T-helper 1 cell treated with Interleukin-12 subunit alpha and Interleukin-12 subunit beta and Interleukin-4 antibody, amounts not matched to agents 30 ng/mL and 1 ng/mL, for 36 hours (primary cell): Measurements from ENCODE around the gene AGAP1. TPM values are rescaled to one million over a fixed set of nuclear protein-coding genes. Genes with fewer than 3 reads are reported as not detected.

Experiments
- intact Hi-C: fragments of 100-400 bp; cut with micrococcal nuclease; formaldehyde crosslinking; loops from one replicate; pipeline ENCODE4 v1.15.1; 2024
- total RNA-seq: library from RNA; stranded (reverse); gene quantifications from 2 replicates; pipeline ENCODE4 v1.2.3, GENCODE V29; 2022

The AGAP1 gene
- total RNA-seq, 1 donor from 2014 or later: 2.7 TPM

DNA sequence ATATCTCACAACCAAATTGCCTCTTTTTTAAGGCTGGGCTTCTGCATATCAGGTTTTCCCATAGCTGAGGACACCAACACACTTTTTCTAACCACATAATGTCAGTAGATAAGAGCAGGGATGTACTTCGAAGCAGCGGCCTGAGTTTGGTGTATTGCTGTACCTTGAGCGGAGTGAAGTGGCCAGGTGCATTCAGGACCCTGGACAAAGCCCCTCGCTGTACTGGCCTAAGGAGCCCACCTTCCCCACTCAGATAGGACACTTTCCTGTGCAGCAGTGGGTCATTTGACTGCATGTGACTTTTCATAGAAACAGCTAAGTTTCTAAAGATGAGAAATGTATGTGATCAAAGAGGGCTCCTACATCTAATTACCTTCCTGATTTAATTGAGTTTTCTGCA, 461.8 kb downstream of the AGAP1 start:
- intact Hi-C loops: no loop called here

DNA sequence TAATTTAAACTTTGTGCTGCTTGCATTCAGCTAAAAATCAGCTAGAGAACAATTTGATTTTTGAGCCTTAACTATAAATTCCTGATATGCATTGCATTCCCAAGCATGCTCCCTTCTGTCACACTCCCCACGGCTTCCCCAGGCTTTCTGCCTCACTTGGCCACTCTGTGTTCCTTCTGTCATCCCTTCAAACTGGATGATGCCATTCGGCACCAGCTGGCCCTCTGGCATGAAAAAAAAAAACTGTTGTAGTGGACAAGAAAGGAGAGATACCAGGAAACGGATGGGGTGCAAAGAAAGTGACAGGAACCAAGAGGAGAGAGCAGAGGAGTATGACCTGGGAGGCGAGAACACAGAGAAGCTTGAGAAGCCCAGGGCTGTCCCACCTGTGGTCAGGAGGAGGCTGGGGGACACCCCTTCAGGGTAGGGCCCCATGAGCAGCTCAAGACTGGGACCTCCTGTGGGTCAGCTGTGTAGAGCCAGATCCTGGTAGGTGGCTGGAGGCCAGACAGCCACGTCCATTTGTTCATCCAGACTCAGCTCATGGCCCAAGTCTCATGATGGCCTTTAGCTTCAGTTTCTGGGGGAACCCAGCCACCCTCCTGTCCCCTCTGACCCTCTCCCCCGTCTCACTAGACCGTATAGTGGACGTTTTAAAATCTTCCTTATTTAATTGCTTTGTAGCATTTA, 462.6 kb downstream of the AGAP1 start:
- intact Hi-C loops: no loop called here

DNA sequence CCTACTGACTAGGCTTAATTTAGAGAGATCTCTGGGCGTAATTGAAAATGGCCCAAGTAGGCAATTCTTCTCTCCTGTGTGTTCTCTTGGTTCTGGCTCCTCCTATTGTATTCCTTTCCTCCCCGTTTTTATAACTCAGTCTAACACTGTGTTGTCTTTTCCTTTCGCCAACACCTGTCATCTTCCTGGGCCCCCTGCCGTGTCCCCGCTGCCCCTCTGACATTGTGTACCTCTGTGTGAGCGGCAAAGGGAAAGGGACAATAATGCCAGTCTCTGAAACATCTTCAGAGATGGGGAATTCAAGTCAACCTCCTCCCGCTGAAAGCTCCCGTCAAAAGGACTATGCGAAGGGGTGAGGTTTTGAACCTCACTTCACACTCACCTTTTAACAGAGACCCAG, 463.4 kb downstream of the AGAP1 start:
- intact Hi-C loops: no loop called here

DNA sequence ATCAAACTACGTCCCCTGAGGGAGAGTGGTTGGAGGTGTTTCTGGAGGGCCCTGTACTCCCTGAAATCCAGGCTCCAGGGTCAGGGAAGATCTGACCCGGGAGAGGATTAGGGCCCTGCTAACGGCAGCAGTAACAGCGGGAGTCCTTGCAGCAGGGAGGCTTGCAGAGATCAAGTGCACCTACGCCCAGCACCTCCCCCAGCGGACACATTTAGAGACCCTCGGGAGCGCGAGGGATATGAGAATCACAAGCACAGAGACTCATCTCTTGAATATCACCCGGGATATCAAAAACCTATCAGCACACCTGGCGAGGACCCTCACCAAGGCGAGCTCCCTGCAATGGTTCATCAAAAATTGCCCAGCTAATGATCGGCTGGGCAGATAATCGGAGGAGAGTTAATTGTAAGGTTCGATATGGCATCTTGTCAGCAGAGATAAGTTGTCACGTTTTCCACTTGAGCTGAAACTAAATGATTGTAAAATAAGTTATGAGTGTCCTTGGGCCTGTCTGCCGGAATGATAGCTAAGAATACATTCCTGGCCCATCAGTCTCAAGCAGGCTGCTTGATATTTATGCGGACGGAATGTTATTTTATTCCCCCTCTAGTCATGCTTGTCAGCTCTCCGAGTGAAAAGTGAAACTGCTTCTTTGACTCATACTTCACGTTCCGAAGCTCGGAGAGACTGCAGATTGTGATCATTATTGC, 464.5 kb downstream of the AGAP1 start:
- intact Hi-C loops: no loop called here

DNA sequence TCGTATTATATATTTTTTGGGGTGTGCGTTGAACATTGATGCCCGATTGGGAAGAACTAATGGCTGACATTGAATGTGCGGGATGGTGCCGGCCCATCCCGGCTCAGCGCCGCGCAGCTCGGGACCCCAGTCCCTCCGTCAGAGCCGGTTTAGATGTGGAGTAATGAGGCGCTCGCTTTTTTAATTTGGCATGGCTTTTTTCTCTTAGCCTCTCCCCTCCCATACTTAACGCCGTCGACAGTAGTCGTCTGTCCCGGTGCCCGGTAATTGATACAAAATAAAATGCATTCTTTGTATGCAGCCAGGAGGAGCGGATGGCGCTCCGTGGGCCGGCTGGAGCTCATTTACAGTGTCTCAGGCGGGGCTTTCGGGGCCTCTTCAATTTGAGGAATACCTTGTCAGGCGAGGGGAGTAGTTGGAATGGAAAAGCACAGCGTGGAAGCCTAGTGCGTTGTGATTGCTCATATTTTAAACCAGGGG, 465.1 kb downstream of the AGAP1 start:
- intact Hi-C loops: no loop called here

DNA sequence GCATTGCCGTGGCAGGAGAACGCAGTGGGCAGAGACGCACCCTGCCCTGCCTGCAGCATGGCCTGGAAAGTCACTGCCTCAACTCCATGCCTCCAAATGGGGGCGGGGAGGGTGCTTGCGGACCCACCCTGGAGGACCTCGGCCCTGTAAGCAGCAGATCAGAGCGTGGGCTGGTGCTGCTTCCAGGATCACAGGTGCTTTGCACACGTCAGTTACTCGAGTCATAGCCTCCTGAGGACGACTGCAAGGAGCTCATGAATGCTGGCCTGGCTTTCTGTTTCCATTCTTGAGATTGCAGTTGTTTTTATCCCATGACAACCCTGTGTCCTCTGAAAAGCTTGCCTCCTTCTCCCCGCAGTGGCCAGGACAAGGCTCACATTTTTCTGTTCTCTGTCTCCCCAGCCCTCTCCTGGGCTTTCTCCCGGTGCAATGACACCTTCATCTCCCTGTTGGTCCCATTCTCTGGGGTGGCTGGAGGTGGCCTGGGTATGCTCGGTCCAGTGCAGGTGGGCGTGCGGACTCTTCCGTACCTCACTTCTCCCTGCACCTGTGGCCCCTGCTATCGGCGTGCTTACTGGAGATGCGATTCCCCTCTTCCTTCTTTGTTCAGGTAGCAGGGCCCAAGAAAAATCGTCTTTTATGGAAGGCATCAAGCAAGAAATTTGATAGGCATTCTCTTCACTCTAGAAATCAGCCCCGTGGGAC, 466.3 kb downstream of the AGAP1 start:
- intact Hi-C loops: no loop called here

DNA sequence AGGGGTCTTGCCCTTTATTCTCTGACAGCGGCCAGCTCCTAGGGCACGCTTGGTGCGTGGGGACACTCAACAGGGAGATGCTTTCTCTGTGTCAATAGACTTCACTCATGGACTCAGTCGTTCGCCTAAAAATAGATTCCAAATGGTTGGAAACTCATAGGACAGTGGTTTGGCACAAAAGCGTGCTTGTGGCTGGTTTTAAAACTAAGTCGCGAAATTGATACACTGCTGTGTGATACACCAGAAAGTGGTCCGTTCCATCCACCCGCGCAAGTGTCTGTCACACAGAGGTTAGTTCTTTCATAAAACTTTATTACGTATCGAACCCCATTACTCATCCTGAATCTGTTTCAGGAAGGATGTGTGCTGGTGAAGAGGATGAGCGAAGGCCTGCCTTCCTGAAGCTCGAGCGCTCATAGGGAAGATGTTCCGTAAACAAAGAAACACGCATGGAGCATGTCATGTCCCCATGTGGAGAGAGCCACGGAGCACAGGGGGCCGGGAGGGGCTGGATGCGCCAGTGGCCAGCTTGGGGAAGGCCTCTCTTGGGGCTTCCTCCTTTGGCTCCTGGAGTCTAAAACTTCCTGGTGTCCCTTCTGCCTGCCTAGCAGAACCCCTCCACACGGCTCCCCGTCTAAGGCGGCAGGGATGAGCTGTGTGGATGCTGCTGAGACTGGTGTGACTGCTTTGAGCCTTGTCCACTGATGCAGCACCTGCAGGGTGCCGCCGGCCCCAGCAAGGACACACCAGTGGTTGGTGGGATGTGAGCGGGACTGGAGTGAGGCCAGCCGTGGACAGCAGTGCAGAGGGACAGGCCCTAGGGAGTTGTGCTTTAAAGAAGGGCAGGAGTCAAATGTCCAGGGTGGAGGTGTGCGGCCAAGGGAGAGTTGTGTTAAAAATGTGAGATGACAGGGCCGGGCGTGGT, 467.1 kb downstream of the AGAP1 start:
- intact Hi-C loops: no loop called here

DNA sequence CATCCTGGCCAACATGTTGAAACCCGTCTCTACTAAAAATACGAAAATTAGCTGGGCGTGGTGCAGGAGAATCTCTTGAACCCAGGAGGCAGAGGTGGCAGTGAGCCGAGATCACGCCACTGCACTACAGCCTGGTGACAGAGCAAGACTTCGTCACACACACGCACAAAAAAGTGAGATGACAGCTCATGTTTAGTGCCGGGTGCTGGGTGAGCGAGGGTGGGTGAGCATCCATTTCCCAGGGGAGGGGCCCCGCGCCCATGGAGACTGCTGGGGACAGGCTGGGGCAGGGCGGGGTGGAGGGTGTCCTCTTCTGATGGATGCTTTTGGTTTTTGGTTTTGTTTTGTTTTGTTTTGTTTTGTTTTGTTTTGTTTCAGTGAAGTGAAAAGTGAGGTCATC, 467.9 kb downstream of the AGAP1 start:
- intact Hi-C loops: no loop called here

DNA sequence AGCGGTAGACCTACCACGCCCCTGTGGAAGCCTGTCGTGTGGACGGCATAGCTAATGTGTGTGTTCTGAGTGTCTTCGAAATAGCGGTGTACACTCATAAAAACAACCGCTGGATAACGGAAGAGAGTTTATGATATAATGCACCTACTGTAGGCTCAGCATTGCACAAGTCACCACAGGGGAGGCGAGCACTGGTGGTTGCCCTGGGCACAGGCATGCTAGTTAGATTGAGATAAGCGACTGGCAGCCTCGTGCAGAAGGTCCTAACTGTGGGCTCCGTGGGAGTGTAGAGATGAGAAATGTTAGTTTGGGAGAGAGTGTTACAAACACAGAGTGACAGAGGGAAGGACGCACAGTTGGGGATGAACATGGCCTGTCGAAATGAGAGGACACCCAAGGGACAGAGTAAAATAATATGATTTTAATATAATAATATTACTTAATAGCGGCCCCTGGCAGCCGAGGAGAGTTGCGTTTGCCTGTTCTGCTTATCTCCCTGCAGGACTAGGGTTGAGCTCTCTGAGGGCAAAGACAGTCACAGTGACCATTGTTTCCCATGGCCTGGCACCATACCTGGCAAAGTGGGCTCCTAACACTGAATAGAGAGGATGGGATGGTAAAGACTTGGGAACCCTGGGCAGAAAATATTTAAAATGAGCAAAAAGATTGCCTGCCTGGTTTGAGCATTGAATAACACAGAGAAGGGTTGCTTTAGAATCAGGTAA, 470.2 kb downstream of the AGAP1 start:
- intact Hi-C loops: no loop called here

DNA sequence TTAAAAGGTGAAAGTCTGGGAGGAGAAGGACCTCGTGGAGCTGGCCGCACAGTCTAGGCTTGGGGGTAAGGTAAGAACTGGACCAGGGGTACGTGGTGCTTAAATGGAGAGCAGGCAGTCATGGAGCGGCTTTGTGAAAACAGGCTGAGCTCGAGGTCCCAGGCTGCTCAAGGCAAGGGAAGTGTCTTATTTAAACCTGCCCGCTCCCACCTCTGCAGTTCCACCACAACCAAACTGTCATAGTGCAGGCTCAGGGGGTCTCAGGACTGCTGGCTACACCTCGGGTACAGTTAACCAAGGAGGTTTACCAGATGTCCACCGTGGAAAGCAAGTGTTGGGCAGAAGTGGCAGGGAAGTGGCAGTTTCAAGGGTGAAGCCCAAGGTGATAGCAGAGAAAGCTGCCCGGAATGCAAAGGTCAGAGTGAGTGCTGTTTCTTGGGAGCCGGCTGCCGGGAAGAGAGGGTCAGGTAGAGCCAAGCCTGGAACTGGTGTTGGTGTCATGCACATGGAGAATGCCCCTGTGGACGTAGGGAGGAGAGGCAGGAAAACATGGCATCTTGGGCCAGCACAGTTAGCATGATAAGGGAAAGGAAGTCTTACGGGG, 471.0 kb downstream of the AGAP1 start:
- intact Hi-C loops: no loop called here

DNA sequence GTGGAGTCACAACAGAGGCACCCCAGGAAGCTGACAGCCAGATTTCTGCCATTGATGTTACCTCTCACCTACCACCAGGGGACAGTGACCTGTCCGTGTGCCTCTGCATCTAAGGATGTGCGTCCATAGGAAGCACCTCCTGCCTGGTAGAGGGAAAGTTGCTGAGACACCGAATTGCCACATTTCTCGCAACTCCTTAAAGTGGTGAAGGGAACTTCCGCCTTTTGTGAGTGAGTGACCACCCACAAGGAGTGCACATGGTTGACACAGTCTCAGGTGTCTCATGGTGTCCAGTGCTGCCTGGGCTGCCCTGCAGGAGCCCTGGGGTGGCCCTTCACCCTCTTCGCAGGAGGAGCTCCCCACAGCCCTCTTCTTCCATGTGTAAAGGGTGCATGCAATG, 472.6 kb downstream of the AGAP1 start:
- intact Hi-C loops: no loop called here

DNA sequence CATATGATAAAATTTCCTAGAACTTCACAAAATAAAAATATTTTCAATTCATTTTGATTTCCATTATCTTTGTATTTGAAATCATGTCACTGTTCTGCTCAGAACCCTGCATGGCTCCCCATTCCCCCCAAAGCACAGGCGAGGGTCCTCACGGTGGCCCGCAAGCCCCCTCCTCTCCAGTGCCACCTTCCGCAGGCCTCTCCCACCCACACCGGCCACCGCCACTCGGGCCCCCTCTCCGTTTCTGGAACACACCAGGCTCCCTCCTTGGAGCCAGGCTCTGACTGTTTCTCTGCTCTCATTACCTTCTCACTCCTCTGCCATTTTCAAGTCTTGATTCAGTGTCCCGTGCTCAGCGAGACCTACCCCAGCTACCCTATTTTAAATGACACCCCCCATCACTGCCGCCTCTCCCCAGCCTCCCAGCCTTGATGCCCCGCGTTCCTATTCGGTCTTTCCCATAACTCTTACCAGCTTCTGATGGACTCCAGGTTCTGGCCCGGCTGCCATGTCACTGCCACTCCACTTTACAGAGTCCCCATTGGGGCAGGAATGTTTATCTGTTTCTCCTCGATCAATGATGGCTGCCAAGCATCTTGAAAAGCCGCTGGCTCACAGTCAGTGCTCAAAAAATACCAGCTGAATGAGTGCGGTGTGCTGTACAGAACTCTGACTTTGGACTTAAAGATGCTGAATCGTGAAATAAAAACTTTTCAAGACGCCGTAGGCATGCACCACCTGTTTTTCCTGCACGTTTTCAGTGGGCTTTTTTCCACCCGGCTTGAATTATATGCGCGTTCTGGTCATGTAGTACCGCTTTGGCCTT, 473.3 kb downstream of the AGAP1 start:
- intact Hi-C loops: no loop called here

DNA sequence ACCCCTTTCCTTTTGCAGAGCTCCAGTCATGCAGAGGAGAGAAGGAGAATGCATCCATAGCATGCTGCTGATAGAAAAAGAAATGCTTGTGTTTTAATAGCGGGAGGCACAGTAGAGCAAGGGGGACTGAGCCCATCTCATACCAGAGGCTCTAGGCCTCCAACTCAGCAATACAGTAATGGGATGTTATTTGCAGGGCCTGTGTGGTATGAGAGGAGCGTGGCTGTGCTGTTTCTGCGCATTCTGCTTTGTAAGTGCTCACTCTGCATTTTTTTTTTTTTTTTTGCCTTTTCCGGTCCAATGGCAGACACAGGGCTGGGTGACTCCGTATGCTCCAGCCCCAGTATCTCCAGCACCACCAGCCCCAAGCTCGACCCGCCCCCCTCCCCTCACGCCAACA, 474.3 kb downstream of the AGAP1 start:
- intact Hi-C loops: no loop called here

DNA sequence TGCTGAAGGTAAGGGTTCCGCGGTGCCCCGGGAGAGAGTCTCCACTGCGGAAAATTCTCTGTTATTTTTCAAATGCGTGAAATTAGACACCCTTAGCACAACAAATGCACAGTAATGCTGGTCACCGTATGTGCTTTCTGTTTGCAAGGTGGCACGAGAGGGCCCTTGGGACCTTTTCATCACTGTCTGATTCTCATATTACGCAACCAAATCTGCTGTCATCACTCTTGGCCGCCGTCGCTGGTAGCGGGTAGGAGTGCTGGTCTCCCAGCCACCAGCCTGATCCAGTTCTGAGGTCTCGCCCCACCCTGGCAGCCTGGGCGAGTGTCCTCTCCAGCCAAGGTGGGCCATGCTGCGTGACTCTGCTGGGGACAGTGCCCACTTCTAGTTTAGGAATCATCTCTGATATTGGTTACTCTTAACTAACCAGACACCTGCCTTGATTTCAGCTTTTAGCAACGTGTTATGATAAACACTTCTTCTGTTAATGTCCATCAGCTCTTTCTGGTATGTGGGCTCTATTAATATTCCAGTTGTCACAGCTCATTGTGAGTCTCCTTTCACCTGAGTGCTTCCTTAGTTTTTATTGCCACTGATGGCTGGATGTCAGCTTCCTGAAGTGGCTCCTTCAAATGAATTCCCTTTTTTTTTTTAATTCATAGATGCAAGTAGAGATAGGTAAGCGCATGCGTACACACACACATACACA, 474.9 kb downstream of the AGAP1 start:
- intact Hi-C loops: no loop called here

DNA sequence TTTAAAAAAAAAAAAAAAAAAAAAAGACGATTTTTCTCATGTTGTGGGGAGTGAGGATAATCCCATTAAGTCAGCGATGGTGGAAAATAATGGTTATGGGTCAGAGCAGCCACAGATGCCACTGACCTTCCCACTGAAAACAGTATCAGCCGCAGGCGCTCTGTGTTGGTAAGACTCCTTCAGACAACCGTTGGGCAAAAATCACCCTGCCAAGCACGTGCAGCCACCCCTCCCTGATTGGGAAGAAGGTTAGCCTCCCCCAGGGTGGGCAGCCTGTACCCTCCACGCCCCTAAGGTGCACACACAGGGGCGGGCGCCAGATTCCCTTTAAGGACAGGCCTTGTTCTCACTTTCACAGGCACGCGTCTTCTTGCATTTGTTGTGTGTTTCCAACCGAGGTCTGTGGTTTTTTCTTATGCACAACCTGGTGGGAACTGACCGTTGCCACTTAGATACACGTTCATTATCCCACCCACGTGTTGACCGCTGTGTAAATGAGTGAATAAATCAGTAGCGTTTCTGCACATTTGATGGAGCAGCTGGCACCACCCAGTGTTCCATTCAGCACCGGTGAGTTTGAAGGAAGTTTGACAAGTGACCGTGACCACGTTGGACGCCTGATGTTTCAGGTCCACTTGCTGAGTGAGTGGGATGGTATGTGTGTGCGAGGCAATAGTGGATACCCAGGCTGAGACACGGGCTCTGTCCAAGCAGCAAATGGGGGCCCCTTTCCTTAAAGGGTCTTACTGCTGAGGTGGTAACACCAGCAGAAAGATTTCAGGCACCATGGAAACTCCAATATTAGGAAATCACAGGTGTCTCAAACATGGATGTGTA, 476.6 kb downstream of the AGAP1 start:
- intact Hi-C loops: no loop called here

DNA sequence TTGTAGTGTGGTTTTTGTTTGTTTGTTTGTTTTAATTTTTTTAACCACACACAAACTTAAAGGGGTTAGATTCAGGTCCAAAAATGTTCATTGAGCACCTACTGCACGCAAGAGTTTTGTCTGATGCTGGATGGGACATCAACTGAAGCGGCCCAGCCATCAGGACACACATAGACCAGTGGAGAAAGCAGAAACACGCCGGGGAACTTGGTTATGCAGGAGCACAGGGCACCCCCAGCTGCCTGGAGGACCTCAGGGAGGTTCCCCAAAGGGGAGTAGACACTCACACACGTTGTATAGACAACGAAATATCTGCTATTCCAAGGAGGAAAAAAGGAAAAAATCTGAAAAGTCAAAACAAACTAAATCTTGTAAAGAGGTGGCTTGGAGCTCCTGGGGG, 482.7 kb downstream of the AGAP1 start:
- intact Hi-C loops: no loop called here

DNA sequence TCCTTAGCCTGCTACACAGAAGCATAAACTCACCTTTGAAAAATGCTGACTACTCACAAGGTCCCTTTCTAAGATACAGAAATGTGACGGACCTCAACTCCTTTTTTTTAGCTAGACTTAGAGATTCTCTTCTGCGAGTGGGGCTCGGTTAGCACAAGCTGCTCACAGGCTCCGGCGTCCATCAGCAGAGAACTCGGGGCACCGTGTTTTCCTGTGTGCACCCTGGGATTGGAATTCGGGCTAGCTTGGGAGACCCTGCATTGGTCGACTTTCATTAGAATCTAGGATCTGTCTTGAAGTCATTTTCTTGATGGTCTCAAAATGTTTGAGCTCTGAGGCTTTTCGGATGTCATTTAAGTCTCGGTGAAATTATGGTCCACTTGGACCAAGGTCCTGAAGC, 483.1 kb downstream of the AGAP1 start:
- intact Hi-C loops: no loop called here

DNA sequence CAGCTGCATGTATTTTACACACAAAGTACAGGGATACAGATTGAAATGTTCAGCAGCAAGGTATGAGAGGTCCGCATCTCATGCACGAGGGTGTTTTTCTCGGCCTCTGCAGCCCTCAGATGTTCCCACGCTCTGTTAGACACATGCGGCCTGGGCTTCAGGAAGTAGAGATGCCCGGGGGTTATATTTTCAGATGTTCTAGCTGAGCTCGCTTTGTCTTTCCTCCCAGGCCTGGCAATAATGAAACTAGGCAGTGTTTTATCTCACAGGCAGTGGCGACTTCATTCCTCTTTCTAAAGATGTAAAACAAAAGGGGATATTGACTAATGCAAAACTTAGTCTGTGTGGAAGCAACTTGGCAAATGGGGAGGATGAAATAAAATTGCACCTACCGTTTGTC, 483.6 kb downstream of the AGAP1 start:
- intact Hi-C loops: no loop called here
